OCI-LY7 (cell line): ENCODE results near the gene RBMS1.

Experiments used
- EZH2phosphoT487 ChIP-seq: fragments of 200-600 bp; sonication (generic); IDR thresholded peaks from 2 replicates; pipeline ENCODE4 v1.6.1; 2018; ENCODE audit warnings: low read depth, borderline replicate concordance, mild to moderate bottlenecking, mixed run types, antibody characterized with exemption, low read length, moderate library complexity, mixed read lengths
- TF ChIP-seq, protein P1 (sequence below): fragments of 200-600 bp; sonication (generic); conservative IDR thresholded peaks from 2 replicates; pipeline ENCODE4 v1.5.1; 2014; ENCODE audit warnings: mild to moderate bottlenecking, antibody characterized with exemption, low read length, moderate library complexity, mixed read lengths

DNA sequence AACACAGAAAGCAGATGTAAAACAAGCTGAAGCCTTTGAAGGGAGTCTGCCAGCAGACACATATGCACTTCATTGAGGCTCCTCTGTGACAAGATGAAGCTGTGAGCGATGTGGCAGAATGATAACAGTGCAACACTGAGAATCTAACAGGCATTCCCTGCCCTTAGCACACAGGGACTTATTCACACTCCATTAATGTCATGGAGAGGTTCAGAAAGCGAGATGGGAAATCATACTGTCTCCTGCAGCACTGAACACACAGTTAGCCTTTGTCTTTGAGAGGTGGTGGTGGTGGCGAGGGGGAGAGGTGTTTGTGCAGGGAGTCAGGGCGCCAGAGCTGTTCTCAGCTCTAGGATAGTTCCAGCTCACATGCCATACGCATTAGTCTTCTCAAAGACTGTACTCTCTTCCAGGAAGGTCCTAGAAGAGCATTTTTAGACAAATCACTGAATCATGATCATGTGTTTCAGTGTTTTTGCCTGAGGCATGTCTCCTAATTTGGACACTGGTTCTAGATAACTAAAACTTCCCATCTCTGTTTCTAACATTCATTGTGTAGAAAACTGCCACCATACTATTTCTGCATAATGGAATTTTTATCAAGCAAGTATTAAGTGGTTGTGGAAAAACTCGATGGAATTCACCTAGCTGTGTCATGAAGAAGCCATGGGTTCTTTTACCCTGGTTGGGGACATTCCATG is 200.1 kb downstream of the RBMS1 start:
- TF ChIP-seq, protein P1, sequence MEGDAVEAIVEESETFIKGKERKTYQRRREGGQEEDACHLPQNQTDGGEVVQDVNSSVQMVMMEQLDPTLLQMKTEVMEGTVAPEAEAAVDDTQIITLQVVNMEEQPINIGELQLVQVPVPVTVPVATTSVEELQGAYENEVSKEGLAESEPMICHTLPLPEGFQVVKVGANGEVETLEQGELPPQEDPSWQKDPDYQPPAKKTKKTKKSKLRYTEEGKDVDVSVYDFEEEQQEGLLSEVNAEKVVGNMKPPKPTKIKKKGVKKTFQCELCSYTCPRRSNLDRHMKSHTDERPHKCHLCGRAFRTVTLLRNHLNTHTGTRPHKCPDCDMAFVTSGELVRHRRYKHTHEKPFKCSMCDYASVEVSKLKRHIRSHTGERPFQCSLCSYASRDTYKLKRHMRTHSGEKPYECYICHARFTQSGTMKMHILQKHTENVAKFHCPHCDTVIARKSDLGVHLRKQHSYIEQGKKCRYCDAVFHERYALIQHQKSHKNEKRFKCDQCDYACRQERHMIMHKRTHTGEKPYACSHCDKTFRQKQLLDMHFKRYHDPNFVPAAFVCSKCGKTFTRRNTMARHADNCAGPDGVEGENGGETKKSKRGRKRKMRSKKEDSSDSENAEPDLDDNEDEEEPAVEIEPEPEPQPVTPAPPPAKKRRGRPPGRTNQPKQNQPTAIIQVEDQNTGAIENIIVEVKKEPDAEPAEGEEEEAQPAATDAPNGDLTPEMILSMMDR = no peak
- no peak for TF ChIP-seq EZH2phosphoT487
